Ectodermal cell (in vitro differentiated cells): ENCODE measurements around the gene ASF1B.

Experiments used
- H3K27ac ChIP-seq: 2 replicates; pipeline ENCODE4 v1.7.0; 2013; ENCODE audit warnings: mild to moderate bottlenecking, low read depth, low read length; ENCODE audit not compliant: insufficient read depth, poor library complexity, severe bottlenecking
- H3K27me3 ChIP-seq: 2 replicates; pipeline ENCODE4 v1.7.0; 2013; ENCODE audit warnings: mild to moderate bottlenecking, low read length; ENCODE audit not compliant: insufficient read depth, control insufficient read depth, poor library complexity, severe bottlenecking
- H3K36me3 ChIP-seq: one replicate; pipeline ENCODE4 v1.7.0; 2013; ENCODE audit warnings: low read length; ENCODE audit not compliant: control insufficient read depth, insufficient read depth
- H3K4me1 ChIP-seq: one replicate; pipeline ENCODE4 v1.7.0; 2013; ENCODE audit warnings: low read length; ENCODE audit not compliant: control insufficient read depth, insufficient read depth
- H3K4me3 ChIP-seq: 2 replicates; pipeline ENCODE4 v1.7.0; 2013; ENCODE audit warnings: low read depth, low read length, control low read depth; ENCODE audit not compliant: insufficient read depth
- H3K9me3 ChIP-seq: 2 replicates; pipeline ENCODE4 v1.7.0; 2013; ENCODE audit warnings: mild to moderate bottlenecking, low read length, moderate library complexity; ENCODE audit not compliant: control insufficient read depth
- WGBS, 2 experiments: methylation state at CpG; one replicate each; pipeline ENCODE4 v1.1.7; 2013; ENCODE audit warnings: missing lambda C conversion rate in 2 of 2; 5-methylcytosine and 5-hydroxymethylcytosine counted together

The ASF1B gene

GRCh38 chr19:14138576-14139265 is 2.3 kb upstream of the ASF1B start:
- no peaks in the 10 kb centered on the region for H3K27me3 ChIP-seq
- H3K4me1 ChIP-seq = peaks cover 20% of the 10 kb centered on the region
- H3K9me3 ChIP-seq = no peaks in the 10 kb centered on the region
- 89 to 93% methylated on average over 9 of the region's 9 CpGs for WGBS, 2 experiments
- no peaks in the 10 kb centered on the region for H3K36me3 ChIP-seq
- no peak overlapping the region for H3K4me3 ChIP-seq
- peak overlapping the region; percentile 40 for H3K27ac ChIP-seq

GRCh38 chr19:14135985-14136508 is 342 bp downstream of the ASF1B start:
- H3K36me3 ChIP-seq = no peaks in the 10 kb centered on the region
- peaks cover 20% of the 10 kb centered on the region for H3K4me1 ChIP-seq
- H3K27me3 ChIP-seq = no peaks in the 10 kb centered on the region
- H3K4me3 ChIP-seq = peak overlapping the region; percentile 90
- H3K27ac ChIP-seq = peak overlapping the region; percentile 16
- 1% methylated on average over 38 of the region's 38 CpGs for WGBS, 2 experiments
- no peaks in the 10 kb centered on the region for H3K9me3 ChIP-seq

GRCh38 chr19:14135355-14135754 is 1.0 kb downstream of the ASF1B start:
- H3K4me3 ChIP-seq = peak overlapping the region; percentile 90

GRCh38 chr19:14127929-14128509 is 8.4 kb downstream of the ASF1B start:
- Histone ChIP-seq H3K27ac (no peak overlapping the region), H3K36me3 (peaks cover 14% of the 10 kb centered on the region), H3K9me3 (no peaks in the 10 kb centered on the region), H3K4me3 (no peak overlapping the region), H3K4me1 (no peaks in the 10 kb centered on the region), H3K27me3 (no peaks in the 10 kb centered on the region)
- WGBS, 2 experiments = 95 to 96% methylated on average over 4 of the region's 4 CpGs

More at GRCh38 chr19:14135355-14135754, 1.0 kb downstream of the ASF1B start:
- no peaks in the 10 kb centered on the region for H3K27me3 ChIP-seq
- no peak overlapping the region for H3K27ac ChIP-seq
- no peaks in the 10 kb centered on the region for H3K9me3 ChIP-seq
- H3K4me1 ChIP-seq = peaks cover 20% of the 10 kb centered on the region
- 63% methylated on average over 6 of the region's 6 CpGs for whole genome bisulfite sequencing, 2 experiments
- no peaks in the 10 kb centered on the region for H3K36me3 ChIP-seq

GRCh38 chr19:14127176-14127575 is 9.2 kb downstream of the ASF1B start:
- Histone ChIP-seq H3K36me3 (peaks cover 17% of the 10 kb centered on the region), H3K9me3 (no peaks in the 10 kb centered on the region), H3K27me3 (no peaks in the 10 kb centered on the region), H3K4me3 (no peak overlapping the region), H3K27ac (no peak overlapping the region), H3K4me1 (no peaks in the 10 kb centered on the region)
- 95 to 96% methylated on average over 8 of the region's 8 CpGs for WGBS, 2 experiments

GRCh38 chr19:14122924-14123323 is 13.5 kb downstream of the ASF1B start:
- Histone ChIP-seq H3K4me3 (no peak overlapping the region), H3K27me3 (no peaks in the 10 kb centered on the region), H3K9me3 (no peaks in the 10 kb centered on the region), H3K36me3 (peaks cover 24% of the 10 kb centered on the region), H3K27ac (no peak overlapping the region), H3K4me1 (peaks cover 16% of the 10 kb centered on the region)
- 88 to 97% methylated on average over 6 of the region's 6 CpGs for WGBS, 2 experiments

GRCh38 chr19:14120497-14120780 is 15.9 kb downstream of the ASF1B start:
- Histone ChIP-seq H3K9me3 (no peaks in the 10 kb centered on the region), H3K27ac (no peak overlapping the region), H3K4me3 (no peak overlapping the region), H3K36me3 (peaks cover 18% of the 10 kb centered on the region), H3K27me3 (no peaks in the 10 kb centered on the region), H3K4me1 (peaks cover 24% of the 10 kb centered on the region)
- 93 to 95% methylated on average over 7 of the region's 7 CpGs for WGBS, 2 experiments

- H3K9me3 ChIP-seq = no peaks in the 10 kb centered on the region
- no peaks in the 10 kb centered on the region for H3K27me3 ChIP-seq
- WGBS, 2 experiments = 94 to 96% methylated on average over 7 of the region's 7 CpGs
- no peak overlapping the region for H3K4me3 ChIP-seq
- peaks cover 24% of the 10 kb centered on the region for H3K4me1 ChIP-seq
- no peak overlapping the region for H3K27ac ChIP-seq
- H3K36me3 ChIP-seq = peaks cover 15% of the 10 kb centered on the region
These were observed 16.5 kb downstream of the ASF1B start for GRCh38 chr19:14119644-14120496.

- Histone ChIP-seq H3K36me3 (peaks cover 12% of the 10 kb centered on the region), H3K27ac (peak overlapping the region; percentile 96), H3K4me3 (peak overlapping the region; percentile 49), H3K4me1 (peaks cover 24% of the 10 kb centered on the region), H3K27me3 (no peaks in the 10 kb centered on the region), H3K9me3 (no peaks in the 10 kb centered on the region)
- WGBS, 2 experiments = 95 to 97% methylated on average over 3 of the region's 3 CpGs
These were observed 17.2 kb downstream of the ASF1B start for GRCh38 chr19:14119146-14119545.
